ENCODE results near the gene IFIT1B.
A peak's percentile ranks its signal among the peaks of the same experiment; 100 is the strongest.
"Not testable (repeated sequence)": the region's sequence is repeated elsewhere in the genome, so short reads cannot be mapped to it uniquely, and the experiment has no call there.

Gene IFIT1B

GRCh38 chr10:89392974-89393373, 15.1 kb downstream of the IFIT1B start:
- Histone ChIP-seq H3K4me1 (ENCODE audit: control insufficient read depth in 2 of 2, insufficient read depth in 2 of 2, low read length in 2 of 2) (peaks cover 11 to 14% of the 10 kb centered on the region in 2 donors), H3K27me3 (ENCODE audit: control insufficient read depth in 2 of 2, insufficient read depth in 2 of 2, low read length in 2 of 2) (no peaks in the 10 kb centered on the region), H3K36me3 (ENCODE audit: control insufficient read depth in 2 of 2, insufficient read depth in 2 of 2, low read length in 2 of 2) (no peaks in the 10 kb centered on the region), H3K9ac (ENCODE audit: low read depth in 1 of 2, low read length in 2 of 2) (peak overlapping the region; percentile 50 to 63), H3K27ac (ENCODE audit: low read depth in 2 of 2, low read length in 2 of 2) (peak overlapping the region; percentile 63 to 72), H3K9me3 (ENCODE audit: control insufficient read depth in 2 of 2, low read length in 2 of 2) (no peaks in the 10 kb centered on the region), H3K4me3 (ENCODE audit: low read length in 2 of 2) (peak overlapping the region; percentile 63 to 82)

- no peak overlapping the region for H3K27ac ChIP-seq (ENCODE audit: low read depth in 2 of 2, low read length in 2 of 2)
- H3K9me3 ChIP-seq (ENCODE audit: control insufficient read depth in 2 of 2, low read length in 2 of 2), result no peaks in the 10 kb centered on the region
- no peak overlapping the region for H3K9ac ChIP-seq (ENCODE audit: low read depth in 1 of 2, low read length in 2 of 2)
- H3K27me3 ChIP-seq (ENCODE audit: control insufficient read depth in 2 of 2, insufficient read depth in 2 of 2, low read length in 2 of 2), result no peaks in the 10 kb centered on the region
- peaks cover 11 to 14% of the 10 kb centered on the region in 2 donors for H3K4me1 ChIP-seq (ENCODE audit: control insufficient read depth in 2 of 2, insufficient read depth in 2 of 2, low read length in 2 of 2)
- H3K4me3 ChIP-seq (ENCODE audit: low read length in 2 of 2), result peak overlapping the region; percentile 3 to 82
- no peaks in the 10 kb centered on the region for H3K36me3 ChIP-seq (ENCODE audit: control insufficient read depth in 2 of 2, insufficient read depth in 2 of 2, low read length in 2 of 2)
Observed at GRCh38 chr10:89393898-89394297, 16.0 kb downstream of the IFIT1B start.

GRCh38 chr10:89395141-89395540, 17.3 kb downstream of the IFIT1B start:
- no peaks in the 10 kb centered on the region for H3K9me3 ChIP-seq (ENCODE audit: control insufficient read depth in 2 of 2, low read length in 2 of 2)
- H3K36me3 ChIP-seq (ENCODE audit: control insufficient read depth in 2 of 2, insufficient read depth in 2 of 2, low read length in 2 of 2), result no peaks in the 10 kb centered on the region
- no peak overlapping the region for H3K27ac ChIP-seq (ENCODE audit: low read depth in 2 of 2, low read length in 2 of 2)
- no peak overlapping the region for H3K4me3 ChIP-seq (ENCODE audit: low read length in 2 of 2)
- no peaks in the 10 kb centered on the region for H3K27me3 ChIP-seq (ENCODE audit: control insufficient read depth in 2 of 2, insufficient read depth in 2 of 2, low read length in 2 of 2)
- H3K9ac ChIP-seq (ENCODE audit: low read depth in 1 of 2, low read length in 2 of 2), result no peak overlapping the region
- peaks cover 11 to 14% of the 10 kb centered on the region in 2 donors for H3K4me1 ChIP-seq (ENCODE audit: control insufficient read depth in 2 of 2, insufficient read depth in 2 of 2, low read length in 2 of 2)

- no peaks in the 10 kb centered on the region for H3K27me3 ChIP-seq (ENCODE audit: control insufficient read depth in 2 of 2, insufficient read depth in 2 of 2, low read length in 2 of 2)
- no peak overlapping the region for H3K27ac ChIP-seq (ENCODE audit: low read depth in 2 of 2, low read length in 2 of 2)
- H3K4me3 ChIP-seq (ENCODE audit: low read length in 2 of 2), result no peak overlapping the region
- H3K4me1 ChIP-seq (ENCODE audit: control insufficient read depth in 2 of 2, insufficient read depth in 2 of 2, low read length in 2 of 2), result peaks cover 6 to 7% of the 10 kb centered on the region in 2 donors
- H3K9me3 ChIP-seq (ENCODE audit: control insufficient read depth in 2 of 2, low read length in 2 of 2), result no peaks in the 10 kb centered on the region
- no peak overlapping the region for H3K9ac ChIP-seq (ENCODE audit: low read depth in 1 of 2, low read length in 2 of 2)
- H3K36me3 ChIP-seq (ENCODE audit: control insufficient read depth in 2 of 2, insufficient read depth in 2 of 2, low read length in 2 of 2), result peaks cover 0 to 5% of the 10 kb centered on the region in 2 donors
Observed at GRCh38 chr10:89398003-89398749, 20.3 kb downstream of the IFIT1B start.

- Histone ChIP-seq H3K36me3 (ENCODE audit: control insufficient read depth in 2 of 2, insufficient read depth in 2 of 2, low read length in 2 of 2) (peaks cover 0 to 5% of the 10 kb centered on the region in 2 donors), H3K9ac (ENCODE audit: low read depth in 1 of 2, low read length in 2 of 2) (no peak overlapping the region), H3K4me1 (ENCODE audit: control insufficient read depth in 2 of 2, insufficient read depth in 2 of 2, low read length in 2 of 2) (no peaks in the 10 kb centered on the region), H3K9me3 (ENCODE audit: control insufficient read depth in 2 of 2, low read length in 2 of 2) (no peaks in the 10 kb centered on the region), H3K27ac (ENCODE audit: low read depth in 2 of 2, low read length in 2 of 2) (no peak overlapping the region), H3K27me3 (ENCODE audit: control insufficient read depth in 2 of 2, insufficient read depth in 2 of 2, low read length in 2 of 2) (no peaks in the 10 kb centered on the region), H3K4me3 (ENCODE audit: low read length in 2 of 2) (no peak overlapping the region)
Observed at GRCh38 chr10:89399956-89400355, 22.1 kb downstream of the IFIT1B start.

GRCh38 chr10:89403043-89403442, 25.2 kb downstream of the IFIT1B start:
- H3K4me1 ChIP-seq (ENCODE audit: control insufficient read depth in 2 of 2, insufficient read depth in 2 of 2, low read length in 2 of 2), result no peaks in the 10 kb centered on the region
- no peak overlapping the region for H3K9ac ChIP-seq (ENCODE audit: low read depth in 1 of 2, low read length in 2 of 2)
- H3K4me3 ChIP-seq (ENCODE audit: low read length in 2 of 2), result no peak overlapping the region
- H3K27ac ChIP-seq (ENCODE audit: low read depth in 2 of 2, low read length in 2 of 2), result no peak overlapping the region
- H3K9me3 ChIP-seq (ENCODE audit: control insufficient read depth in 2 of 2, low read length in 2 of 2), result no peaks in the 10 kb centered on the region
- peaks cover 0 to 5% of the 10 kb centered on the region in 2 donors for H3K36me3 ChIP-seq (ENCODE audit: control insufficient read depth in 2 of 2, insufficient read depth in 2 of 2, low read length in 2 of 2)
- no peaks in the 10 kb centered on the region for H3K27me3 ChIP-seq (ENCODE audit: control insufficient read depth in 2 of 2, insufficient read depth in 2 of 2, low read length in 2 of 2)

- Histone ChIP-seq H3K4me3 (ENCODE audit: low read length in 2 of 2) (no peak overlapping the region), H3K27ac (ENCODE audit: low read depth in 2 of 2, low read length in 2 of 2) (no peak overlapping the region), H3K27me3 (ENCODE audit: control insufficient read depth in 2 of 2, insufficient read depth in 2 of 2, low read length in 2 of 2) (no peaks in the 10 kb centered on the region), H3K36me3 (ENCODE audit: control insufficient read depth in 2 of 2, insufficient read depth in 2 of 2, low read length in 2 of 2) (peaks cover 0 to 5% of the 10 kb centered on the region in 2 donors), H3K9ac (ENCODE audit: low read depth in 1 of 2, low read length in 2 of 2) (no peak overlapping the region), H3K9me3 (ENCODE audit: control insufficient read depth in 2 of 2, low read length in 2 of 2) (no peaks in the 10 kb centered on the region), H3K4me1 (ENCODE audit: control insufficient read depth in 2 of 2, insufficient read depth in 2 of 2, low read length in 2 of 2) (no peaks in the 10 kb centered on the region)
Observed at GRCh38 chr10:89404104-89405047, 26.5 kb downstream of the IFIT1B start.

- not testable (repeated sequence) for H3K36me3 ChIP-seq (ENCODE audit: control insufficient read depth in 2 of 2, insufficient read depth in 2 of 2, low read length in 2 of 2); H3K9ac ChIP-seq (ENCODE audit: low read depth in 1 of 2, low read length in 2 of 2); H3K27me3 ChIP-seq (ENCODE audit: control insufficient read depth in 2 of 2, insufficient read depth in 2 of 2, low read length in 2 of 2); H3K27ac ChIP-seq (ENCODE audit: low read depth in 2 of 2, low read length in 2 of 2); H3K9me3 ChIP-seq (ENCODE audit: control insufficient read depth in 2 of 2, low read length in 2 of 2); H3K4me1 ChIP-seq (ENCODE audit: control insufficient read depth in 2 of 2, insufficient read depth in 2 of 2, low read length in 2 of 2); H3K4me3 ChIP-seq (ENCODE audit: low read length in 2 of 2)
Observed at GRCh38 chr10:89406178-89406577, 28.3 kb downstream of the IFIT1B start.

GRCh38 chr10:89407792-89408191, 29.9 kb downstream of the IFIT1B start:
- H3K4me3 ChIP-seq (ENCODE audit: low read length in 2 of 2); H3K27me3 ChIP-seq (ENCODE audit: control insufficient read depth in 2 of 2, insufficient read depth in 2 of 2, low read length in 2 of 2); H3K36me3 ChIP-seq (ENCODE audit: control insufficient read depth in 2 of 2, insufficient read depth in 2 of 2, low read length in 2 of 2); H3K27ac ChIP-seq (ENCODE audit: low read depth in 2 of 2, low read length in 2 of 2); H3K9me3 ChIP-seq (ENCODE audit: control insufficient read depth in 2 of 2, low read length in 2 of 2); H3K9ac ChIP-seq (ENCODE audit: low read depth in 1 of 2, low read length in 2 of 2); H3K4me1 ChIP-seq (ENCODE audit: control insufficient read depth in 2 of 2, insufficient read depth in 2 of 2, low read length in 2 of 2): not testable (repeated sequence)

GRCh38 chr10:89409282-89409681, 31.4 kb downstream of the IFIT1B start:
- H3K27ac ChIP-seq (ENCODE audit: low read depth in 2 of 2, low read length in 2 of 2); H3K4me1 ChIP-seq (ENCODE audit: control insufficient read depth in 2 of 2, insufficient read depth in 2 of 2, low read length in 2 of 2); H3K4me3 ChIP-seq (ENCODE audit: low read length in 2 of 2); H3K36me3 ChIP-seq (ENCODE audit: control insufficient read depth in 2 of 2, insufficient read depth in 2 of 2, low read length in 2 of 2); H3K27me3 ChIP-seq (ENCODE audit: control insufficient read depth in 2 of 2, insufficient read depth in 2 of 2, low read length in 2 of 2); H3K9me3 ChIP-seq (ENCODE audit: control insufficient read depth in 2 of 2, low read length in 2 of 2); H3K9ac ChIP-seq (ENCODE audit: low read depth in 1 of 2, low read length in 2 of 2): not testable (repeated sequence)
